Measurements from ENCODE around the gene CADPS. TPM values are rescaled to one million over a fixed set of nuclear protein-coding genes. Genes with fewer than 3 reads are reported as not detected.

Gene CADPS
- polyA plus RNA-seq, 3 donors: not detected

DNA sequence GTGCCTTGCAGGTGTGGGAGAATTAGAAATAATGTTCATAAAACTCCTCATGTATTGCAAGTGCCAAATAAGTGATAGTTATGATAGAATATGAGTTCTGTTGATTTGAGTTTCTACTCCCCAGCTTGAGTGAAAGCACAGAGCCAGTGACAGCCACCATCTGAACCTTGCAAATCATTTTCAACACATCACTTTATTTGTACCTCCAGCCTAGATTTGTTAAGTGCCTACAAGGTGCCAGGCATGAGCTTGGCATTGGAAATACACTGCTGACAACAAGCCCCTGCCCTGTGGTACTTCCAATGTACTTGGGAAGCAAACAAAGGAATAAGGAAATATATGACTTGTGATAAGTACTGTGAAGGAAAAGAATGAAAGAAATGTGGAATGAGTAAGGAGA lies 518.9 kb downstream of the CADPS start:
- no peak for DNase-seq
- no peak overlapping the region for H3K4me2 ChIP-seq (replicated peaks; ENCODE audit: extremely low read depth, low read length, poor library complexity, severe bottlenecking)
- no peaks in the 10 kb centered on the region for H3K79me2 ChIP-seq (ENCODE audit: insufficient read depth, low read length)
- H2AFZ ChIP-seq (ENCODE audit: insufficient read depth, low read depth, low read length, poor library complexity, severe bottlenecking): no peak overlapping the region
- TF ChIP-seq, protein P1, sequence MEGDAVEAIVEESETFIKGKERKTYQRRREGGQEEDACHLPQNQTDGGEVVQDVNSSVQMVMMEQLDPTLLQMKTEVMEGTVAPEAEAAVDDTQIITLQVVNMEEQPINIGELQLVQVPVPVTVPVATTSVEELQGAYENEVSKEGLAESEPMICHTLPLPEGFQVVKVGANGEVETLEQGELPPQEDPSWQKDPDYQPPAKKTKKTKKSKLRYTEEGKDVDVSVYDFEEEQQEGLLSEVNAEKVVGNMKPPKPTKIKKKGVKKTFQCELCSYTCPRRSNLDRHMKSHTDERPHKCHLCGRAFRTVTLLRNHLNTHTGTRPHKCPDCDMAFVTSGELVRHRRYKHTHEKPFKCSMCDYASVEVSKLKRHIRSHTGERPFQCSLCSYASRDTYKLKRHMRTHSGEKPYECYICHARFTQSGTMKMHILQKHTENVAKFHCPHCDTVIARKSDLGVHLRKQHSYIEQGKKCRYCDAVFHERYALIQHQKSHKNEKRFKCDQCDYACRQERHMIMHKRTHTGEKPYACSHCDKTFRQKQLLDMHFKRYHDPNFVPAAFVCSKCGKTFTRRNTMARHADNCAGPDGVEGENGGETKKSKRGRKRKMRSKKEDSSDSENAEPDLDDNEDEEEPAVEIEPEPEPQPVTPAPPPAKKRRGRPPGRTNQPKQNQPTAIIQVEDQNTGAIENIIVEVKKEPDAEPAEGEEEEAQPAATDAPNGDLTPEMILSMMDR (IDR thresholded peaks at IDR 0.05): no peak
- H3K27me3 ChIP-seq (ENCODE audit: control insufficient read depth in 2 of 2, insufficient read depth in 2 of 2, low read length in 2 of 2): peaks cover 3 to 5% of the 10 kb centered on the region in 2 donors
- H3K27me3 Mint-ChIP-seq (ENCODE audit: low read depth in 3 of 3): peaks cover 2 to 6% (median 2%) of the 10 kb centered on the region in 3 donors
- peaks cover 0 to 4% (median 0%) of the 10 kb centered on the region in 7 donors for H3K9me3 Mint-ChIP-seq
- no peak overlapping the region for H3K27ac Mint-ChIP-seq
- H3K4me3 Mint-ChIP-seq: no peak overlapping the region
- H3K9me3 ChIP-seq (replicated peaks in 1 of 2; ENCODE audit: control insufficient read depth in 1 of 2, insufficient read depth in 1 of 2, low read length in 2 of 2): no peaks in the 10 kb centered on the region
- H3K4me1 Mint-ChIP-seq: no peaks in the 10 kb centered on the region
- intact Hi-C loops (cut with micrococcal nuclease): no loop called here
- H3K9ac ChIP-seq (ENCODE audit: insufficient read depth, low read length, poor library complexity, severe bottlenecking): no peak overlapping the region
- no peaks in the 10 kb centered on the region for H4K20me1 ChIP-seq (ENCODE audit: insufficient read depth, low read length)
- no peaks in the 10 kb centered on the region for H3K36me3 ChIP-seq (replicated peaks in 1 of 2; ENCODE audit: control insufficient read depth in 1 of 2, insufficient read depth in 2 of 2, low read length in 2 of 2)
- H3K36me3 Mint-ChIP-seq: no peaks in the 10 kb centered on the region
- H3K4me3 ChIP-seq (replicated peaks in 1 of 3; ENCODE audit: low read depth in 2 of 3, low read length in 3 of 3): no peak overlapping the region
- no peaks in the 10 kb centered on the region for H3K4me1 ChIP-seq (ENCODE audit: control insufficient read depth in 1 of 2, insufficient read depth in 2 of 2, low read length in 2 of 2)
- H3K27ac ChIP-seq (ENCODE audit: low read depth in 1 of 2, low read length in 2 of 2): no peak overlapping the region

DNA sequence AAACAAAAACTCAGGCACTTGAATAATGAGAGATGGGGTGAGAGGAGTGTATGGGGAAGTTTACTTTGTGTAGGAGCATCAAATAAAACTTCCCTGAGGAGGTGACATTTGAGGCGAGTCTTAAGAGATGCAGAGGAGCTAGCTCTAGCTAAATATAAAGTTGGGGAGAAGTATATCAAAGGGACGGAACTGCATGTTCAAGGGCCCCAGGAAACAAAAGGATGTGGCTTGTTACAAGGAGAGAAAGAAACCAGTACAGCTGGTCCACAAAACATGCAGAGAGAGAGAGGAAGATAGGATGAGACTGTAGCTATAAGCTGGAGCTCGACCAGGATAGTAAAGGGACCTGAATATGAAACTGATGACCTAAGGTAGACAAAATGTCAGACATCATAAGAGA lies 519.5 kb downstream of the CADPS start:
- peaks cover 2 to 6% (median 5%) of the 10 kb centered on the region in 3 donors for H3K27me3 Mint-ChIP-seq (ENCODE audit: low read depth in 3 of 3)
- H3K9me3 Mint-ChIP-seq: peaks cover 0 to 4% (median 0%) of the 10 kb centered on the region in 7 donors
- H3K36me3 ChIP-seq (replicated peaks in 1 of 2; ENCODE audit: control insufficient read depth in 1 of 2, insufficient read depth in 2 of 2, low read length in 2 of 2): no peaks in the 10 kb centered on the region
- no peak for DNase-seq
- H3K27ac ChIP-seq (ENCODE audit: low read depth in 1 of 2, low read length in 2 of 2): no peak overlapping the region
- no peaks in the 10 kb centered on the region for H3K4me1 Mint-ChIP-seq
- no peak overlapping the region for H3K4me3 Mint-ChIP-seq
- H3K9me3 ChIP-seq (replicated peaks in 1 of 2; ENCODE audit: control insufficient read depth in 1 of 2, insufficient read depth in 1 of 2, low read length in 2 of 2): no peaks in the 10 kb centered on the region
- H3K27me3 ChIP-seq (ENCODE audit: control insufficient read depth in 2 of 2, insufficient read depth in 2 of 2, low read length in 2 of 2): peaks cover 3 to 5% of the 10 kb centered on the region in 2 donors
- TF ChIP-seq, protein P1 (IDR thresholded peaks at IDR 0.05): no peak
- H3K36me3 Mint-ChIP-seq: no peaks in the 10 kb centered on the region
- H2AFZ ChIP-seq (ENCODE audit: insufficient read depth, low read depth, low read length, poor library complexity, severe bottlenecking): no peak overlapping the region
- H3K4me3 ChIP-seq (replicated peaks in 1 of 3; ENCODE audit: low read depth in 2 of 3, low read length in 3 of 3): no peak overlapping the region
- H3K4me1 ChIP-seq (ENCODE audit: control insufficient read depth in 1 of 2, insufficient read depth in 2 of 2, low read length in 2 of 2): no peaks in the 10 kb centered on the region
- intact Hi-C loops (cut with micrococcal nuclease): no loop called here
- H3K9ac ChIP-seq (ENCODE audit: insufficient read depth, low read length, poor library complexity, severe bottlenecking): no peak overlapping the region
- no peak overlapping the region for H3K27ac Mint-ChIP-seq
- WGBS (ENCODE audit: insufficient coverage): 80% methylated on average over 1 of the region's 3 CpGs
- H3K79me2 ChIP-seq (ENCODE audit: insufficient read depth, low read length): no peaks in the 10 kb centered on the region
- no peaks in the 10 kb centered on the region for H4K20me1 ChIP-seq (ENCODE audit: insufficient read depth, low read length)
- H3K4me2 ChIP-seq (replicated peaks; ENCODE audit: extremely low read depth, low read length, poor library complexity, severe bottlenecking): no peak overlapping the region

Small RNA genes lying within 50 kb of the gene (small RNA-seq; reads per million reads assigned to genes)
- gene RN7SL863P (ENCODE audit: insufficient read length, low read depth) (not detected), gene RNU6-139P (ENCODE audit: insufficient read length, low read depth) (not detected)
